NCI-H524 (cell line): ENCODE results near the gene ZNF700.
"Not testable (repeated sequence)": the region's sequence is repeated elsewhere in the genome, so short reads cannot be mapped to it uniquely, and the experiment has no call there.

Source experiments
- DNase-seq, 2 experiments: peaks; one replicate each; lab custom pipeline; 2025; lab: John Stamatoyannopoulos, UW

The ZNF700 gene

DNA sequence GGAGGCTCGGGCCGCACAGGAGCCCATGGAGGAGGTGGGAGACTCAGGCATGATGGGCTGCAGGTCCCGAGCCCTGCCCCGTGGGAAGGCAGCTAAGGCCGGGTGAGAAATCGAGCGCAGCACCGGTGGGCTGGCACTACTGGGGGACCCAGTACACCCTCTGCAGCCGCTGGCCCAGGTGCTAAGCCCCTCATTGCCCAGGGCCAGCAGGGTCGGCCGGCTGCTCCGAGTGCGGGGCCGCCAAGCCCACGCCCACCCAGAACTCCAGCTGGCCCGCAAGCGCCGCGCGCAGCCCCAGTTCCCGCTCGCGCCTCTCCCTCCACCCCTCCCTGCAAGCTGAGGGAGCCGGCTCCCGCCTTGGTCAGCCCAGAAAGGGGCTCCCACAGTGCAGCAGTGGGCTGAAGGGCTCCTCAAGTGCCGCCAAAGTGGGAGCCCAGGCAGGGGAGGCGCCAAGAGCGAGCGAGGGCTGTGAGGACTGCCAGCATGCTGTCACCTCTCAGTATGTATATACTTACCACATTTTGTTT is 16.5 kb downstream of the ZNF700 start:
- DNase-seq = not testable (repeated sequence)

DNA sequence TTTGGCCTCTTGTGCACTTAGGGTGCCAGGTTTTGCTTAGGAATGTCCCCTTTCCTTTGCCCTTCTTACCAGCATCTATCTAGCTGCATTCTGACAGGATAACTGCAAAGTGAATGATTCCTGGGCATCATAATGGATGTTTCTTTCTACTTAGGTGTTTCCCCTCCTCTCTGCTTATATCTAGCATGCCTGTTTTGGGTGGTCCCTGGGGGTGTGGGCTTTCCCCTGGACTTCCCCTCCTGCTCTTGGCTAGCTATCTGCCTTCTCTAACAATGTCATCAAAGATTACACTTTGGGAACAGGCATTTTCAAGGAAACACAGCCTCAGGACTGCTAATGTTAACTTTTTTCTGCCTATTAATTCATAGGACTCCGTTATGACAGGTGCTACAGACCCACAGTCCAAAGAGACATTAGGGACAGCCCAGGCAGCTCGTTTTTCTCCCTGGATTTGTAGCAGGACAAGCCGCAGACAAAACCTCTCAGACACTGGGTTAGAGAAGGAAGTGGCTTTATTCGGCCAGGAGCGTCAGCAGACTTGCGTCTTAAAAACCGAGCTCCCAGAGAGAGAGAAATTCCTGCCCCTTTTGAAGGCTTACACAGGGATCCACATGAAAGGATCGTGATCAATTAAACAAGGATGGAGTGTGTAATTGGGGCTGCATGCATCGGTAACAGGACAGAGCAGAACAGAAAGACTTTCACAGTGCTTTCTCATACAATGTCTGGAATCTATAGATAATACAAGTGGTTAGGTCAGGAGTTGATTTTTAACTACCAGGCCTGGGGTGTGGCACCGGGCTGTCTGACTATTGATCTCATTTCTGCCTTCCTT is 17.3 kb downstream of the ZNF700 start:
- DNase-seq = no peak

DNA sequence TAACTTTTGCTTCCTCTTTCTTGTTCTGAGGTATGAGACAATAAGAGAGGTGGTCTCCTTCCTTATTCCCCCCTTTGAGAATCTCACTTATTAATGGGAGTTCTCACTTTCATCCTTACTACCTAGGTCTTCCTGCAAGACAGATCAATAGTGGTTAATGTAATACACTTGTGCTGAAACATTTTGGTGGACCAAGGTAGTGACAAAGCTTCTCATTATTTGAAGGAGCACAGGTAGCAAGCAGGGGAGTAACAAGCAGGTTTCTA is 17.9 kb downstream of the ZNF700 start:
- no peak for DNase-seq

DNA sequence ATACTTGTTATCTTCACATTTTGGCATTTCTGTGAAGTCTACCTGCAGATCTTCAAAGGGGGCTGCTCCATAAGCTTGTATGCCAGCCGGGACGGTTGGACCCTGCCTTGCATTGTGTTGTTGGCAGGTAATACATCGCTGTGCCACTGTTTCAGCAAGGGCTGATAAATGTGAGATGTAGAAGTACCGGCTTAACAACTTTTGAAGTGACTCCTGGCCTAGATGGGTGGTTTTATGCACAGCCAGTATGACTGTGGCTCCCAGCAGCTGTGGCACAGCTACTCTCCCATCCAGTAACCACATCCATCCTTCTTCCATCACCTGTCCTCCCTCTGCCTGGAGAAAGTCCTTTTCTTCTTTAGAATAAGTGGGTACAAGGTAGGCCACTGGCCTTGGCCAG is 19.7 kb downstream of the ZNF700 start:
- DNase-seq = no peak

DNA sequence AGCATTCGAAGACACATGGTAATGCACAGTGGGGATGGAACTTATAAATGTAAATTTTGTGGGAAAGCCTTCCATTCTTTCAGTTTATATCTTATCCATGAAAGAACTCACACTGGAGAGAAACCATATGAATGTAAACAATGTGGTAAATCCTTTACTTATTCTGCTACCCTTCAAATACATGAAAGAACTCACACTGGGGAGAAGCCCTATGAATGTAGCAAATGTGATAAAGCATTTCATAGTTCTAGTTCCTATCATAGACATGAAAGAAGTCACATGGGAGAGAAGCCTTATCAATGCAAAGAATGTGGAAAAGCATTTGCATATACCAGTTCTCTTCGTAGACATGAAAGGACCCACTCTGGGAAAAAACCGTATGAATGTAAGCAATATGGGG is 23.7 kb downstream of the ZNF700 start:
- no peak for DNase-seq

GRCh38 chr19:11949201-11949600 is 24.3 kb downstream of the ZNF700 start:
- no peak for DNase-seq

- DNase-seq = not testable (repeated sequence)
Measured at GRCh38 chr19:11949614-11950080, 24.7 kb downstream of the ZNF700 start.

GRCh38 chr19:11950312-11950711 is 25.4 kb downstream of the ZNF700 start:
- DNase-seq = no peak

- peak; percentile 80 to 89 for DNase-seq
Measured at GRCh38 chr19:11963566-11964355, 38.9 kb downstream of the ZNF700 start.

DNA sequence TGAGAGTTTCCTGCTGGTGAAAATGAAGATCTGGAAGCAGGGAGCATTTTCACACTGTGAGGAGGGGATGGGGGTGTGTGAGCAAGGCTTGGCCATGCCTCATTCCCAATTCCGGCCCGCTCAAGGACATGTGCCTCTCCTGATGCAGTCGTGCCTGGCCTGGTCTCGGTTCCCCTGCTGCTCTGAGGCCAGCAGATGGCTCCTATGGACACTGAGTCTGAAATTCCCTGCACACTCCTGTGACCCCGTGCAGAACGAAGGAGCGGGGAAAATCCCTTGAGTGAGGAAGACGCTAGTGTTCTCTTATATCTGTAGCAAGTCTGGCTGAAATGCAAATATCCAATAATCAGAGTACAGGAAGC is 39.6 kb downstream of the ZNF700 start:
- peak; percentile 77 to 88 for DNase-seq

GRCh38 chr19:11964858-11965645 is 40.1 kb downstream of the ZNF700 start, which contains the start of gene ZNF763:
ZNF763 (plus strand) TSS chr19:11965040; CDS start chr19:11965209, 169 bp downstream.
- peak; percentile 88 to 91 for DNase-seq

- DNase-seq = no peak
Measured at GRCh38 chr19:11970174-11970573, 45.3 kb downstream of the ZNF700 start.

GRCh38 chr19:11971041-11971440 is 46.1 kb downstream of the ZNF700 start:
- no peak for DNase-seq

GRCh38 chr19:11973019-11973810 is 48.3 kb downstream of the ZNF700 start:
- no peak for DNase-seq

GRCh38 chr19:11978492-11979100 is 53.7 kb downstream of the ZNF700 start:
- DNase-seq = no peak

- DNase-seq = no peak
Measured at GRCh38 chr19:11979527-11979926, 54.6 kb downstream of the ZNF700 start.

GRCh38 chr19:11982526-11982925 is 57.6 kb downstream of the ZNF700 start:
- DNase-seq = no peak

GRCh38 chr19:11984986-11985385 is 60.1 kb downstream of the ZNF700 start:
- DNase-seq = peak in 1 of 2 experiments; percentile 21

DNA sequence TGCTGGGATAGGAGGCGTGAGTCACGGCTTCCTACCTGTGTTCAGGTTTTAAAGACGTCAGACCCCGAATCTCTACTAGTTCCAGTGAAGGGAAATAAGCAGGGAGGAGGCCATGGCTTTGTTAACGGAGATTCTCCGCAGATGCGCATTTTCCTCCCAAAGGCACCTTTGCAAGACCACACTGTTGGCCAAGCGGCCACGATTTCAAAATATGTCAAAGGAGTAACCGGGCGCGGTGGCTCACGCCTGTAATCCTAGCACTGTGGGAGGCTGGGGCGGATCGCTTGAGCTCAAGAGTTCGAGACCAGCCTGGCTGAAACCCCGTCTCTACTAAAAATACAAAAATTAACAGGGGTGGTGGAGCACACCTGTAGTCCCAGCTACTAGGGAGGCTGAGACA is 61.8 kb downstream of the ZNF700 start:
- DNase-seq = no peak

- peak; percentile 91 to 98 for DNase-seq
Measured at GRCh38 chr19:11987405-11988281, 62.7 kb downstream of the ZNF700 start.
